Measurements from ENCODE around the gene CACNA2D3. TPM values are rescaled to one million over a fixed set of nuclear protein-coding genes. Genes with fewer than 3 reads are reported as not detected.
"Not testable (repeated sequence)": the region's sequence is repeated elsewhere in the genome, so short reads cannot be mapped to it uniquely, and the experiment has no call there.

The CACNA2D3 gene
- total RNA-seq, 1 donor from 2014 or later: 21.2 TPM

DNA sequence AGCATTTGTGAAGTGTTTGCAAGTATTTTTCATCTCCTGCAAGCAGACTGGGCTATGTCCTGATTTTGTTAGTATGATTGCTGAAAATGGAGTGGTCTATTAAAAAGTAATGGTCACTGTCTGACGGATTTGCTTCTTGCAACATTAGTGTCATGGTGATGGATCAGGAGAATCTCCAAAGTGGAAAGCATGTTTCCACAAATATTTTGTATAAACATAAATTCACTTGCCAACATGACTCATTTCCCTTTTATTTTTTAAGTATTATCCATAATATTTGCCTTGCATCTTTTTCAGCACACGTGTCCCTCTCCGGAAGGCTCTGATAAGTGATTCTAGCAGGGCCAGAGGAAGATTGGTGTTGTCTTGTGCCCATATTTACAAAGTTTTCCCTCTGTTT lies 27.4 kb upstream of the CACNA2D3 start:
- Histone ChIP-seq H3K36me3 (no peaks in the 10 kb centered on the region), H3K27me3 (ENCODE audit: low read depth) (peaks cover 19% of the 10 kb centered on the region), H3K27ac (replicated peaks) (no peak overlapping the region), H3K4me3 (no peak overlapping the region), H3K4me1 (peaks cover 4% of the 10 kb centered on the region), H3K9me3 (replicated peaks) (no peaks in the 10 kb centered on the region)
- intact Hi-C loops (cut with micrococcal nuclease): no loop called here
- TF ChIP-seq, protein P1, sequence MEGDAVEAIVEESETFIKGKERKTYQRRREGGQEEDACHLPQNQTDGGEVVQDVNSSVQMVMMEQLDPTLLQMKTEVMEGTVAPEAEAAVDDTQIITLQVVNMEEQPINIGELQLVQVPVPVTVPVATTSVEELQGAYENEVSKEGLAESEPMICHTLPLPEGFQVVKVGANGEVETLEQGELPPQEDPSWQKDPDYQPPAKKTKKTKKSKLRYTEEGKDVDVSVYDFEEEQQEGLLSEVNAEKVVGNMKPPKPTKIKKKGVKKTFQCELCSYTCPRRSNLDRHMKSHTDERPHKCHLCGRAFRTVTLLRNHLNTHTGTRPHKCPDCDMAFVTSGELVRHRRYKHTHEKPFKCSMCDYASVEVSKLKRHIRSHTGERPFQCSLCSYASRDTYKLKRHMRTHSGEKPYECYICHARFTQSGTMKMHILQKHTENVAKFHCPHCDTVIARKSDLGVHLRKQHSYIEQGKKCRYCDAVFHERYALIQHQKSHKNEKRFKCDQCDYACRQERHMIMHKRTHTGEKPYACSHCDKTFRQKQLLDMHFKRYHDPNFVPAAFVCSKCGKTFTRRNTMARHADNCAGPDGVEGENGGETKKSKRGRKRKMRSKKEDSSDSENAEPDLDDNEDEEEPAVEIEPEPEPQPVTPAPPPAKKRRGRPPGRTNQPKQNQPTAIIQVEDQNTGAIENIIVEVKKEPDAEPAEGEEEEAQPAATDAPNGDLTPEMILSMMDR (IDR thresholded peaks at IDR 0.05; ENCODE audit: borderline replicate concordance): no peak
- DNase-seq: no peak

DNA sequence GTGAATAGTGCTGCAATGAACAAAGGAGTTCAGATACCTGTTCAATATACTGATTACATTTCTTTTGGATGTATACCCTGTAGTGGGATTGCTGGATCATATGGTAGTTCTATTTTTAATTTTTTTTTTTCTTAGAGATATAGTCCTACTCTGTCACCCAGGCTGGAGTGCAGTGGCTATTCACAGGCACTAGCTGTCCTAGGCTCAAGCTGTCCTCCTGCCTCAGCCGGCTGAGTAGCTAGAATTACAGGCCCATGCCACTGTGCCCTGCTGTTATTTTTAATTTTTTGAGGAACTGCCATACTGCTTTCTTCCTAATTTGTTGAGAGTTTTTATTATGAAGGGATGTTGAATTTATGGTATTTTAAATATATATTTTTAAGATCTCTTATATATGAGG lies 23.0 kb upstream of the CACNA2D3 start:
- Histone ChIP-seq H3K4me1 (peaks cover 4% of the 10 kb centered on the region), H3K27me3 (ENCODE audit: low read depth) (no peaks in the 10 kb centered on the region), H3K27ac (replicated peaks) (peak overlapping the region; percentile 44), H3K36me3 (no peaks in the 10 kb centered on the region), H3K4me3 (no peak overlapping the region), H3K9me3 (replicated peaks) (no peaks in the 10 kb centered on the region)
- DNase-seq: no peak
- intact Hi-C loops (cut with micrococcal nuclease): no loop called here
- TF ChIP-seq, protein P1 (IDR thresholded peaks at IDR 0.05; ENCODE audit: borderline replicate concordance): peak; percentile 12

DNA sequence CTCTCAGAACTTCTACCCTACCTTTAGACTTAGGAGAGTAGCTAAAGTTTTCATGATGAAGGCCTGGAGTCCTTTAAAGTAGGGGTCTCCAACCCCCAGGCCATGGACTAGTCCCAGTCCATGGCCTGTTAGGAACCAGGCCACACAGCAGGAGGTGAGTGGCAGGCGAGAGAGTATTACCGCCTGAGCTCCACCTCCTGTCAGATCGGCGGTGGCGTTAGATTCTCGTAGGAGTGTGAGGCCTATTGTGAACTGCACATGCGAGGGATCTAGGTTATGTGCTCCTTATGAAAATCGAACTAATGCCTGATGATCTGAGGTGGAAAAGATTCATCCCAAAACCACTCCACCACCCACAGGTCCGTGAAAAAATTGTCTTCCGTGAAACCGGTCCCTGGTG lies 18.3 kb upstream of the CACNA2D3 start:
- H3K4me3 ChIP-seq: no peak overlapping the region
- no peaks in the 10 kb centered on the region for H3K36me3 ChIP-seq
- peaks cover 2% of the 10 kb centered on the region for H3K4me1 ChIP-seq
- H3K27me3 ChIP-seq (ENCODE audit: low read depth): no peaks in the 10 kb centered on the region
- no peak for DNase-seq
- peaks cover 17% of the 10 kb centered on the region for H3K9me3 ChIP-seq (replicated peaks)
- intact Hi-C loops (cut with micrococcal nuclease): no loop called here
- TF ChIP-seq, protein P1 (IDR thresholded peaks at IDR 0.05; ENCODE audit: borderline replicate concordance): no peak
- H3K27ac ChIP-seq (replicated peaks): no peak overlapping the region

DNA sequence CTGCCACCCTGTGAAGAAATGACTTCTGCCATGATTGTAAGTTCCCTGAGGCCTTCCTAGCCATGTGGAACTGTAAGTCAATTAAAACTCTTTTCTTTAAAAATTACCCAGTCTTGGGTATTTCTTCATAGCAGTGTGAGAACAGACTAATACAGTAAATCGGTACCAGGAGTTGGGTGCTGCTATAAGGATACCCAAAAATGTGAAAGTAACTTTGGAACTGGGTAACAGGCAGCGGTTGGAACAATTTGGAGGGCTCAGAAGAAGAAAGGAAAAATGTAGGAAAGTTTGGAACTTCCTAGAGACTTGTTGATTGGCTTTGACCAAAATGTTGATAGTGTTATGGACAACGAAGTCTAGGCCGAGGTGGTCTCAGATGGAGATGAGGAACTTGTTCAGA lies 6.2 kb upstream of the CACNA2D3 start:
- H3K9me3 ChIP-seq (replicated peaks); H3K27ac ChIP-seq (replicated peaks); H3K36me3 ChIP-seq; DNase-seq; H3K4me3 ChIP-seq; H3K4me1 ChIP-seq; intact Hi-C loops (cut with micrococcal nuclease): not testable (repeated sequence)
- peaks cover 49% of the 10 kb centered on the region for H3K27me3 ChIP-seq (ENCODE audit: low read depth)

DNA sequence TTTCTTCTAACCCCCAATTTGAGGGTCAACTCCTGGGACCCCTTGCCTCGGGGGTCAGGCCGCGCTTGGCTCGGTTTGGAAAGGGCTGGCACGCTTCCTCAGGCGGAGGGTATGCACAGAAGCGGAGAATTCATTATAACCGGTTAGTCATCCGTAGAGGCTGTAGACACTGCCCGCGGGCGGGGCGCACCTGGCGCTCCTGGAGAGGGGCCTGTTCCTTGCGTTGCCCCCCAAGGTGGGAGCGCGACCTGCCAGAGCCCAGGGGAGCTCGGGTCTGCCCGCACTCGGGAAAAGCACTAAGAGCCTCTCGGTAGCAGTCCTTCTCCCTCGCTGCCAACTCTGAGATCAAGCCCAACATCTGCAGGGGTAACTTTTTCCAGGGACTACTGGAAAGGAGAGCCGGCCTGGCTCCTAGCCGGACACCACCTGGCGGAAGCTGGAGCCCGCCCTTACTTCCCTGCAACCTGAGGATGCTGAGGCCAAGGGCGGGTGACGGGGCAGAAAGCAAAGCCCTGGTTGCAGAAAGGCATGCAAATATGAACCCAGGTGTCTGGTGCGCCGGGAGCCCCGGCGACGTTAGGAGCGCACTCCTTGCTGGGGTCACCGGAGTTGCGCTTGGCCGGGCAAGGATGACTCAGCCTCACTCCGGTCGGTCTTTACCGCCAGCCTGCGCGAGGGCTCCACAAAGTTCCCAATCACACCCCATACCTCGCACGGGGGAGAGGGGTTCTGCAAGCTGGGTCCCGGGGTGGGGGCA lies 1.5 kb upstream of the CACNA2D3 start:
- peaks cover 7% of the 10 kb centered on the region for H3K9me3 ChIP-seq (replicated peaks)
- H3K36me3 ChIP-seq: no peaks in the 10 kb centered on the region
- peaks cover 40% of the 10 kb centered on the region for H3K4me1 ChIP-seq
- H3K27ac ChIP-seq (replicated peaks): peak overlapping the region; percentile 91
- no peak for DNase-seq
- TF ChIP-seq, protein P1 (IDR thresholded peaks at IDR 0.05; ENCODE audit: borderline replicate concordance): no peak
- H3K4me3 ChIP-seq: peak overlapping the region; percentile 77
- intact Hi-C loops (cut with micrococcal nuclease): loop anchor here (10.0 kb wide), 1 partner anchor 166 kb away; no protein-coding TSS in a partner anchor
- peaks cover 64% of the 10 kb centered on the region for H3K27me3 ChIP-seq (ENCODE audit: low read depth)
